NCI-H748 (cell line): ENCODE data around the gene TENM3.

Source experiments
- DNase-seq: peaks from one replicate; lab custom pipeline; 2025; ENCODE audit not compliant: unreplicated experiment; lab: John Stamatoyannopoulos, UW

Gene TENM3

DNA sequence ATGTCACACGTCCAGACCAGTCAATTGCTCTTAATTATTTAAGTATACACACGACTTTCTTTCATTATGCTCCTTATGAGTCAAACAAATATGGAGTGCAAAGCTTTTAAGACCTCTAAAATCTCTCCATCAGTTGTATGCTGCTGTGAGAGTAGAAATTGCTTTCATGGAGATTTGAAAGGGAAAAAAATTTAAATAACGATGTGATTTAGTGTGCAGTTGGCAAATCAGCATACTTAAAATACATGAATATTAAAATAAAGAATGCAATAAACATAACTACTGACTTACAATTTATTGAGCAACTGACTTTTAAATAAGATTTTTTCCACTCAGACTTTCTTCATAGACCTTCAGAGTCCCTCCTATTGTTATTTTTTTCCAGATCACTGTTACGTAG lies 9.0 kb downstream of the TENM3 start:
- no peak for DNase-seq

- DNase-seq: no peak
These were observed 11.0 kb downstream of the TENM3 start for GRCh38 chr4:182254026-182254780.

DNA sequence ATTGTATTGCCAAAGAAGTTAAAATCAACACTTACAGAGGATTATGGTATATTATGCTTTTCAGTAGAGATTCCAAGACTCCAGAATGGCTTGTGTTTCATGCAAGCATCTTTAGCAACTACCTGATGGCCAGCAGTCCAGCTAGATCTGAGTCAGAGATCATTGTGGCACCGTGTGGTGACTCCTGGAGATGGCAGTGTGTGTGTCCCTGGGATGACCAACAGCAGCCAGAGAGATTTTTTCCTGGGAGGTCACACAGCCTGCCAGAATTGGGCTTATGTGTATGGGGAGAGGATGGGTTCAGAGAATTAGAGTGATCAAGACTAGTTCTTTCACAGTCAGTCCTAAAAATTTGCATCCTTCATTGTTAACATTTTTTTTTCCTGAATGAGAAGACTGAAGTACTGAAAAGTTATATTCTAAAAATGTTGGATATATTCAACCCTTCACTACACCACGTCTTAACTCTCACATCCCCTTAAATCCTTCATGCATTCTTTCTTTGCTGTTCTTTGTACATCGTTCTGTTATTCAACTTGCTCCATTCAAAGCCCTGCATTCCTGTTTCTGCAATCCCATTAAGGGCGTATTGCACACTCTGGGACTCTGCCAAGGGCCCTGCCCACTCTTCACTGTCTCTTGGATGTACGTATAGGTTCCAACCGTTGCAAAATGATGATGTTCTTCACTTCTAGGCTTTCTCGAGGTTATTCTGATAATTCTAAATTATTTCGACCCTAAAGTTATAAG lies 12.4 kb downstream of the TENM3 start:
- no peak for DNase-seq

- DNase-seq: no peak
These were observed 13.8 kb downstream of the TENM3 start for GRCh38 chr4:182257016-182257415.

- DNase-seq: no peak
These were observed 14.3 kb downstream of the TENM3 start for GRCh38 chr4:182257503-182257902.

DNA sequence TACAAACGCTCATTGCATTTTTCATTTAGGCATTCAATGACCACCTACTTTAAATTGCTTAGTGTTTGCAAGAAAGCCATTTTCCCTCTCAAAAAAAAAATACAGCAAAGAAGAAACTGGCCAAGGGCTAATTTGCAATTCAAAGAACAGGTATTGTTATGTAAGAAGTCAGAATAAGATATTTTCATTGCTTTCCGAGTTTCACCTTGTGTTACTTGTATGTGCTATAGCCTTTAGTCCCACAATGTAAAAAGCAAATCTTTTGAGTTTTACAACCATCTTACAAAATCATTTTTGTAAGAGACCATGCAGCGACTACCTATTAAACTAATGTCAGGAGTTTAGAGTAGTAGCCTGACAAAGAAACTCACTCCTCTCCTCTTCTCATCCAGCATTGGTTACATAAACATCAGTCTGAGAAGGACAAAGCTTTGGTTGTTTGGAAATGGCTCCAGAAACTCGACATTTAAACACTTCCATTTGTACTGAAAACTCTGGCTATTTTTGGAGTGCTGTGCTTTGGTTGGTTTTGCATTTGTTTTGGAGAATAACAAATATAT lies 15.3 kb downstream of the TENM3 start:
- no peak for DNase-seq

DNA sequence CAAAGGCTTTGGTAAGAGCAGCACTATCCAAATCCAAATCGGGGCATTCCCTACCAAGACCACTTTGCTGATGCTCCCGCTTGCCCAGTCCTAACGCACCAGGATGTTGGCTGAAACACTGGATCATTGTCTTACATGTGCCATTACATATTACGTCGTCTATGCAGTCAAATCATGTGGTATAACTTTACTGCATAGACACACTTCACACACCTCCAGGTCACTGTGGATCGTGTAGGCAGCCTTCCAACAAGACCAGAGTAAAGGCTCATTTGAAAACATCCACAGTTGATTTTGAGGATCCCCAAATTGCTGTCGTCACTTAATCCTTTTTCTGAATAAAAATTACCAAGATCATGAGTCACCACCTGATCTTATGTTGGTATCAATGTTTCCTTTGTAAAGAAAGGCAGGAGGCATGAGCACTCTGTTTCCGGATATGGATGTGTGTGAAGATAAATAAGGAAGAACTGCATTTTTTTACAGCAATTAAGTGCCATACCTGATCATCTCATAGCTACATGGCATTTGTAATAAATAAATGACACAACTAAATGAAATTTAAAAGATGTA lies 18.5 kb downstream of the TENM3 start:
- DNase-seq: no peak

GRCh38 chr4:182263562-182263961 lies 20.4 kb downstream of the TENM3 start:
- DNase-seq: no peak

DNA sequence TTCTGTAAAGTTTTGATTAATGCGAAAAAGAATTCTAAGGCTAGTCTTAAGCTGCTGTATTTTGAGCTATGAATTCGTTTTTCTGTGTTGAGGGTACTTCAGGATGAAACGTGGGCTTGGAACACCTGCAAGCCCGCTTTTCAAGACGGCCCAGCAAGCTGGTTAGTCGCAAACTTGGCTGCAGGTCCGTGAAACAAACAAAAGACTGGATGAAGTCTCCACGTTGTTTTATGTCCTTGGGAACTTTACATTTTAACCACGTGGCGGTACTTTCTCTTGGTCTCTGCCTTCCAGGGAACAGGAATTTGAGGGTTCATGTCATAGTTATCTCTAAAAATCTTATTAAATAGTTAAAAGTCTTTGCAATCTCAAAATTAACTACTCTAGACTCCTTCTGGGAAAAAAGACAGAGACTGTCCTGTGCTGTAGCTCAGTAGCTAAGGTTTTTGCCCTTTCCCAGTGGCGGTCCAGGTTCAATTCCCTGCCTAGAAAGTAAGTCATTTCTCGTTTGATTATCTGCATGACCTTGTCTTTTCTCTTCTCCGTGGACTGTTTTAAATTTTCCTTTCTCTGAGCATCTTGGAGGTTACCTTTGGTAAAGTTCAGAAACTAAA lies 21.0 kb downstream of the TENM3 start:
- no peak for DNase-seq

DNA sequence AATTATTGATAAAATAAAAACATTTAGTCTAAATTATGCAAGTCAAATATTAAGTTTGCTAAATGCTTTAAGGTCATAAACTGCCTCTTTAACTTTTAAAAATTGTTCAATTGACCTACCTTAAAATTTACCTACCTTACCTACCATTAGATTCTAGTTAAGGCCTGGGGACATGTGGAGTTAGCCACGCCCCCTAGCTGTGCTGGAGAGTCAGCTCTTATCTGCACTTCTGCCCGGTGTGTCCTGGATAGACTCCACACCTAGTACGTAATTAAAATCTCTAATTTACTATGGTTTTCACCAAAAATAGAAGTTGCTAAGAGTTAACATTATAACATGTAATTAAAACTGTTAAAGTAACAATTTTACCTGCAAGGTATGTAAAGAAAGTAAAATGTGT lies 22.7 kb downstream of the TENM3 start:
- DNase-seq: peak; percentile 9

DNA sequence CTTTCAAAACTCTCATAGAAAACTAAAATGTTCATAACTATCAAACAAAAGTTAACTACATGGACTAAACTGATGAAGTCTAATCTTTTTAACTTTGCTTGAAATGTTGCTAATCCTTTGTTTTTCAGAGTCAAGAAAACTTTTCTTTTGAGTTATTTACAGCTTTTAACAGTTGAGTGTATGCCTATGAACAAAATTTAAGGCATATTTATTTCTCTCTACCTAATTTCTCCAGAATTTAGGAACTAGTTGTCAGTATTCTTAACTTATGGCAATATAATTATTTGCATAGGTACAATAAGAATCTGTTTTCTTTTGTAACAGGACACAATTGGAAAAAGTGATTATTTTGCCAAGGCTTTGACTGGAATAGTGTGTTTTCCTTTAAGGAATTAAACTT lies 23.8 kb downstream of the TENM3 start:
- DNase-seq: no peak

GRCh38 chr4:182268966-182269365 lies 25.8 kb downstream of the TENM3 start:
- no peak for DNase-seq

DNA sequence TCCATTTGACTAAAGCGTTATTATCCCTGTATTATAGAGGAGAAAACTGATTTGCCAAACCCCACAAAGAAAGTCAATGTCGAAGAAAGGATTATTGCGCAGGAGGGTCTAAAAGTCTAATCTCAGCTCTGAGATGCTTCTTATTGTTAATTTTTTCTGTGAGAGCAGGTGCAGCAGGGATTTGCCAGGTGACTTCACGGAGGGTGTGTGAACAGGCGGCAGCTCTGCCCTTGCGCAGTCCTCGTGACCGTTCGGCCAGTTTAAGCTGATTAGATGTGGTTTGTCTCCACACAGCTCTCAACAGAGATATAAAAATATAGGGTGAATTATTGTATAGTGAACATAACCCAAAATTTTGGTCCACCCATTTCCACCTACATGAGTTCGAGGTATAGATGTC lies 28.5 kb downstream of the TENM3 start:
- no peak for DNase-seq

- no peak for DNase-seq
These were observed 28.9 kb downstream of the TENM3 start for GRCh38 chr4:182272151-182272550.

DNA sequence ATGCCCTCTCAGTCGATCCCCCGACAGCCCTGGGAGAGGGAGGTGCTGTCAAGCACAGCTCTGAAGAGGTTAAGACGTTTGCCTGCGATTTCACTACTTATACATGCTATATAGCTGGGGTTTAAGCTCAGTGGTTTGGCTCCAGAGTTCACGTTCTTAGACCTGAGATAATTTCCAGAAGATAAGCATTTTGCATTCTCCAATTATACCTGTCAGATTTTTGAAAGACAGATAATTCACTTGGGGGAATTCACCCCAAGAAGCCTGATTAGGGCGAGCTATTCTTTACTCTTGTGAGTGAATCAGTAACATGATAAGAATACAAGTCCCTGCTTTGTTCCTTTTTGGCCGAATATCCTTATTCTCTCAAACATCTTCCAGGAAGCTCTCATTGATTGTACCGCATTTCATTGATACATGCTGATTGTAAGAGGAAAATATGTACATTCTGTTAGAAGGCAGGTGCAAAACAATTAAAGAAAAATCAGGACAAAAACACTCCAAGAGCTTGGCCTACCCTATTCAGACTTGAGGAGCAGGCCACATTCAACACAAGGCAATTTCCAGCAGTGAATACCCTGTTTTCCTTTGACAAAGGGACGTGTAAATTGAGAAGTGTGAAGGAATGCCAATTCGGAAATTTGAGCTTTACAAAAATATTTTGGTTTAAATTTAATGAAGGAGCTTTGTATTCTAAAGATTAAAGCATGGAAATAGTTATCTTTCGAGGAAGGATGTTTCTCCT lies 30.2 kb downstream of the TENM3 start:
- DNase-seq: no peak

GRCh38 chr4:182276210-182277109 lies 33.3 kb downstream of the TENM3 start:
- peak; percentile 2 for DNase-seq

DNA sequence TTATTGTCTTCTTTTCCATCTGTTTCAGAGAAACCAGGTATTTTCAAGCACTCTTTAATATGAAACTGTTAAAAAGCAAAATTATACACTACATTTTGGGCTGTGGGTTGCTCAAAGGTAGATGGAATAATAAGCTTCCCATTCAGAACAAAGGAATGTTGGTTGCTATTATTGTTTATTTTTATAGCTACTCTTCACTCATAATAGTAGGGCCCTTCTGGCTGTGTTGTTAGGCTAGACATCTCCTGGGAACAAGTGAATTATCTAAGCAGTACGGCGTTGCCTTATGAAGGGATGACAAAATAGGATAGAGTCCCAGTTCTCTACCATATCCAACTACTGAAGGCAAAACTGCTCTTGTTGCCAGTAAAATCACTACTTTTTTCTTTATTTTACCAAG lies 34.2 kb downstream of the TENM3 start:
- DNase-seq: no peak

DNA sequence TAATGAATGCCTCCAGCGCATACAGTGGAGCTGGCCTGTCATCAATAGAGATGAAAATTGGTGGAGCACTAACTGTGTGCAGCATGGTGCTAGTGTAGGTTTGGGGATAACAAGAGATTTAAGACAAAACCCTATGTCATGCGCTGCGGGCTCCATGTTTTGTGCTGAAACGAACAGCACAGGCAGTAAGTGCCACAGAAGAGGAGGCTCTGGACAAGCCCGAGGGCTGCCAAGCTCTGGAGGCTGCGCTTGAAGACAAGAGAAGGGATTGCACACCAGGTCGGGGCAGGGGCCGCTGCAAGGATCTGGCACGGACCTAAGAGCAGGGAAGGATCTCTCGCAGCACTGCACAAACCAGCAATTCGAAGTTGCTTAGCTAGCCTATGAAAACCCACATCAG lies 35.5 kb downstream of the TENM3 start:
- no peak for DNase-seq

GRCh38 chr4:182280436-182281111 lies 37.4 kb downstream of the TENM3 start:
- DNase-seq: no peak
